ENCODE measurements around the gene CDT1. TPM values are rescaled to one million over a fixed set of nuclear protein-coding genes. Genes with fewer than 3 reads are reported as not detected.

CDT1 gene
- total and polyA plus RNA-seq, 3 donors from 2014 or later, result 11.9 to 19.1 (median 14.9) TPM

- H3K27me3 ChIP-seq, result no peaks in the 10 kb centered on the region
- 90 to 94% methylated on average over 10 to 13 of the region's 13 CpGs for WGBS, 2 donors
- H3K9me3 ChIP-seq, result no peaks in the 10 kb centered on the region
- no peaks in the 10 kb centered on the region for H3K4me1 ChIP-seq
- intact Hi-C loops (cut with DNase I; ENCODE audit: low total_unique reads), result no loop called here
- H3K4me3 ChIP-seq, result no peak overlapping the region
- H3K36me3 ChIP-seq (ENCODE audit: low read depth, missing control alignments), result no peaks in the 10 kb centered on the region
- no peak overlapping the region for H3K27ac ChIP-seq
- TF ChIP-seq POLR2A (IDR thresholded peaks at IDR 0.05), result no peak
- no peak for TF ChIP-seq CTCF (IDR thresholded peaks at IDR 0.05)
- no peak for DNase-seq
Observed at GRCh38 chr16:88758227-88758943, 45.2 kb upstream of the CDT1 start.

DNA sequence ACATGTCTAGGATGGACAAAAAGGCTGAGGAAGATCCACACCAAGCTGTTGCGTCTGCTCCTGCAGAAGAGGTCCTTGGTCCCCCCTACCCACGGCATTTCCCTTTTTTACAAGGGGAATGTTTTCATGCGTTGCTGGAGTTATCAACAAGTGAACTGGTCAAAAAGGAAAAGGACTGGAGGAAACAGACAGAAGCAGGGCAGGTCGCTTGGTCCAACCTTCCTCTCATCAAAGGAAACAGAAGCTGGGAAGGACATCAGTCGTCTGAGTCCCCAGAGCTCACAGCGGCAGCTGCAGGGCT, 44.7 kb upstream of the CDT1 start:
- Histone ChIP-seq H3K27me3 (no peaks in the 10 kb centered on the region), H3K27ac (no peak overlapping the region), H3K4me3 (no peak overlapping the region), H3K36me3 (ENCODE audit: low read depth, missing control alignments) (no peaks in the 10 kb centered on the region), H3K4me1 (no peaks in the 10 kb centered on the region), H3K9me3 (no peaks in the 10 kb centered on the region)
- no peak for DNase-seq
- TF ChIP-seq POLR2A (IDR thresholded peaks at IDR 0.05), result no peak
- no peak for TF ChIP-seq CTCF (IDR thresholded peaks at IDR 0.05)
- intact Hi-C loops (cut with DNase I; ENCODE audit: low total_unique reads), result no loop called here
- WGBS, 2 donors, result 83 to 89% methylated on average over 6 of the region's 6 CpGs

DNA sequence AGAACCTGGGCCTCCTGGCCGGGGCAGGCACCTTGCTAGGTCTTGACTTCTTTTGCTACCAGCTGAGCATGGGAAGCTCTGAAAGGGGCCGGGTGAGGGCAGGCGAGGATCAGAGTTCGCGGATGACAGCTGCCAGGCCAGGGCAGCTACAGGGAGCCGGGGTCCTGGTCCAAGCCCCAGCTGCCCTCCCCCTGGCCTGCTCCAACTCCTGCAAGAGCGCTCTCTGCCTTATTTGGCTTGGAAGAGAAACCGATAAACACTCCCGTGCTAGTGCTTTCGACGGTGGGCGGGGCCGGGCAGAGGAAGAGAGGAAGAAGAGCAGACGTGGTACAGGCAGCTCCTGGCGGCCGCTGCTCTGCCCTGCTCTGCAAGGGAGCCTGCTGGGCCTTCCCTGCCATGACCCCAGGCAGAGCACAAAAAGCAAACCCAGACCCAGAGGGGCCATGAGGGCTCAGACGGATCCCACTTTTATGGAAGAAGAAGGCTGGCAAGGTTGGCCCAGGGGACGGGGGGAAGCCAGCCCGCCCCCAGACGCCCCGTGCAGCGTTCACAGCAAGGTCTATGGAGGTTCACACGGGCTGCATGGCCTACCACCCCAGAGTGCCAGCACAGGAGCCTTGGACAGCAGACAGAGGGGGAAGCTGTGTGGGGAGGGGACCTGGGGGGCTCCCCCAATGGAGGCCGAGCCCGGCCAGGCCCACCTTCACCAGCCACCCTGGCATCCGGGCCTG, 44.2 kb upstream of the CDT1 start:
- 70 to 72% methylated on average over 21 to 26 of the region's 26 CpGs for WGBS, 2 donors
- H3K36me3 ChIP-seq (ENCODE audit: low read depth, missing control alignments), result no peaks in the 10 kb centered on the region
- H3K27ac ChIP-seq, result no peak overlapping the region
- TF ChIP-seq POLR2A (IDR thresholded peaks at IDR 0.05), result no peak
- no peak for TF ChIP-seq CTCF (IDR thresholded peaks at IDR 0.05)
- no peak overlapping the region for H3K4me3 ChIP-seq
- H3K9me3 ChIP-seq, result no peaks in the 10 kb centered on the region
- intact Hi-C loops (cut with DNase I; ENCODE audit: low total_unique reads), result no loop called here
- DNase-seq, result peak; percentile 46
- H3K4me1 ChIP-seq, result no peaks in the 10 kb centered on the region
- H3K27me3 ChIP-seq, result no peaks in the 10 kb centered on the region

GRCh38 chr16:88759976-88760350, 43.6 kb upstream of the CDT1 start:
- H3K27ac ChIP-seq, result no peak overlapping the region
- no peaks in the 10 kb centered on the region for H3K9me3 ChIP-seq
- TF ChIP-seq CTCF (IDR thresholded peaks at IDR 0.05), result no peak
- no peak for TF ChIP-seq POLR2A (IDR thresholded peaks at IDR 0.05)
- H3K27me3 ChIP-seq, result no peaks in the 10 kb centered on the region
- 94 to 95% methylated on average over 21 to 22 of the region's 22 CpGs for WGBS, 2 donors
- no peaks in the 10 kb centered on the region for H3K4me1 ChIP-seq
- H3K36me3 ChIP-seq (ENCODE audit: low read depth, missing control alignments), result no peaks in the 10 kb centered on the region
- no peak for DNase-seq
- intact Hi-C loops (cut with DNase I; ENCODE audit: low total_unique reads), result no loop called here
- H3K4me3 ChIP-seq, result no peak overlapping the region

All from testis (tissue), 3 donors.